Stimulated activated CD4-positive, alpha-beta T cell treated with anti-CD3 and anti-CD28 coated beads, Interleukin-1b, Interleukin-23, amount 100 ng/mL, for 48 hours (primary cell): ENCODE data around the gene NOP10.
"Not testable (repeated sequence)": the region's sequence is repeated elsewhere in the genome, so short reads cannot be mapped to it uniquely, and the experiment has no call there.

Experiments used
- DNase-seq: peaks from one replicate; pipeline ENCODE4 v3.0.0-alpha.2; 2020

The NOP10 gene

DNA sequence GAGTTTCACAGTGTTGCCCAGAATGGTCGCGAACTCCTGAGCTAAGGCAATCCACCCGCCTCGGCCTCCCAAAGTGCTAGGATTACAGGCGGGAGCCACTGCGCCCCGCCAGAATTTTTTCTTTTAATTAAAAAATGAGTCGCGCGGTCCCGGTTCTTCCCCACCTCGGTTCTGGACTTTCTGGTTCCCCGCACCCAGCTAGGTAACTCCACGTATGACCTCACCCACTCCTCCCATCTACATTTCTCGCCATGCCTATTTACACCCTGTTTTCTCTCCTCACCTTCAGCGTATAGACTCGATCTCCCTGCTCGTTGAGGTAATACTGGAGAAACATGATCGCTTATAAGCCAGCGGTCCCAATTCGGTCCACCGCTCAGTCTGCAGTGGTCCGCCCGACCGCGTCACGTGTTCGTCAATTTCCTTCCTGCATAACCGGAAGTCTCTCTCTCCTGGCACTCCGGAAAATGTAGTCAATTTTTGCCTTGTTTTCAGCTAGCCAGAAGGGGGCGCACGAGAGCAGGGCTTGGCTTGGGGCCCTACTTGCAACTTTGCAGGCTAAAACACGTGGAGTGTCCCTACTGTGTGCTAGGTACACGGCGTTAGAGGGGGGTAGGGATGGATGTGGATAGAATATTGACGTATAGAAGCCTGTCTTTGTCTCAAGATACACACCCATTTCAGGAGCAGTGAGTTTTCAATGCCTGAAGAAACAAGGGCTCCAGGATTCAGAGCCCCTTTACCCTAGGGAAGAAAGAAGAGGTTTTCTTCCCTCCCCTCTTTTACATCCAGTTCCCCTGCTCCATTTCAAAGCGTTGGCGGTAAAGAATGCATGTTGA, at the start of gene NOP10, which contains the start of gene NUTM1:
Gene NOP10 (minus strand): TSS at position 400 of the 839 bp plus-strand sequence. CDS start 63 bp downstream, at position 337.
Gene NUTM1 (plus strand): TSS at position 579 of the 839 bp plus-strand sequence. CDS start 382 bp downstream, outside the sequence.
- DNase-seq: peak; percentile 94

DNA sequence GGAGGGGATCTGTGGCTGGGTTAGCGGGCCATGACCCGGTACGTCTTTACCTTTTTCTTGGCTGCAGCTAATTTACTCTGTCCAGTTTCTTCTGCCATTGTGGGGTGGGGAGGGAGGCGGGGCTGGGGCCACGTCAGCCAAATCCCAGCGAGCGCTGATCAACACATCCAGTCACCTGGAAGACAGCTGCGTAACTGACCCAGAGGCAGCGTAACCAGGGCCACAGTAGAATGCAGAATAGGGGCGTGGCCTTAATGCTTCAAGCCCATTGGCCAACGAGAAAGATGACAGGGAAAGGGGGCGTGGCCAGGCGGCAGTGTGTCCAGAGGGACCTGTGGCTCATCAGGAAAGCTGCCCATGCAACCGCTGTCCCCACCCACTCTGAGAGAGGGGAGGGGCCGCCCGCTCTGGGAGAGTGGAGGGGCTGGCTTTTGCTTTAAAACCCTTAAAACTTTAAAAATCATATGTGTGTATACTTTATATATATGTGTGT, 46.7 kb upstream of the NOP10 start:
- not testable (repeated sequence) for DNase-seq

DNA sequence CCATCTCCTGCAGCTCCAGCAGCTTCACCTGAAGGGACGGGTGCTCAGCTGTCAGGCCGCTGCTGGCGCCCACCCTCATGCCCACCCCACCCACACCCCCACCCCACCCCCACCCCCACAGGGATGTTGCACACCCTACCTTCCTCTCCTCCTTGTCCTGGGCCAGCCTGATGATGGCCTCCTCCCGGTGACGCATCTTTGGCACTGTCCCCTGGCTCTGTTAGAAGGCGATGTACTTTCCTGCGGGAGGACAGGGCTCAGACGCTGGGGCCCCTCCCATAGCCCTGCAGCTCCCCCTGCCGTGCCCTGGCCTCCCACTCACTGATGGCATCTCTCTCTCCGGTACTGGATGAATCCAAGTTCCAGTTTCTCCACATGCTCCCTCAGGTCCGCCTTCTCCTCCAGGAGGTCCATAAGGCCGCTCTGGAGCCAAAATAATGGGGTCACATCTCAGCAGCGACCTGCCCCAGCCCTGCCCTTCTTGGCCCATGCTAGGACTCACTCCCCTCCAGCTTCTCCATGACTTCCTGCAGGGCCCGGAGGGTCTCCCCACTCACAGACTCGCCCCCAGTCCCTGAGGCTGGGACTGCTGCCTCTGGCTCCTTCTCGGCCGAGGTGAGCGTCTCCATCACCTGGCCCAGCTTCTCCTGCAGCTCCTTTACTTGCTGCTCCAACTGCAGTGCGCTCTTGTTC, 39.0 kb upstream of the NOP10 start:
- not testable (repeated sequence) for DNase-seq

DNA sequence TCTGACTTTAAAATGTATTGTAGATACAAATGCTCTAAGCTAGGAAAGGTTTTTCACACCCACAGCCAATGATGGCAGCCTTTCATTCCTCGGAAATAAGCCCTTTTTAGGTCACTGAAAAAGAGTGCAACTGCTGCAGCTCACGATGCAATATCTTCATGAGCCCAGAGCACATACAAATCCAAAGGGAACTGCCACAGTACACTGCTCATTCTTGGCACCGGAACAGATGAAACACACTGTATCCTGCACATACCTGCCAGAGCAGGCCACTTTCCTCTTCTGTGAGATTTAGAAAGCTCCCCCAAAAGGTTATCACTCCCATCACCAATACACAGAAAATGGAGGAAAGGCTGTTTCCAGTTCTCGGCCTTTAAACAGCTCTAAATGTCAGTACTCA, 37.6 kb upstream of the NOP10 start:
- not testable (repeated sequence) for DNase-seq

DNA sequence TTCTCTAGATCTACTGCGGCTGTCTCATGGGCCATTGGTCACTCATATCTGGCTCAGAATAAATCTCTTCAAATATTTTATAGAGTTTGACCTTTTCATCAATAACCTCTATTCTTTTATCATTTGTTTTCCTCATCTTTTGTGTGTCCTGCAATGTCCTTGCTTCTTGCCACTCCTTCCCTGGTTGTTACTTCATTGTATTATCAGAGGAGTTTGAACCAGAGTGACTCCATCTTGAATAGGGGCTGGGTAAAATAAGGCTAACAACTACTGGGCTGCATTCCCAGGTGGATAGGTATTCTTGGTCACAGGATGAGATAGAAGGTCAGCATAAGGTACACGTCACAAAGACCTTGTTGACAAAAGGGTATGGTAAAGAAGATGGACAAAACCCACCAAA, 33.9 kb upstream of the NOP10 start:
- no peak for DNase-seq

DNA sequence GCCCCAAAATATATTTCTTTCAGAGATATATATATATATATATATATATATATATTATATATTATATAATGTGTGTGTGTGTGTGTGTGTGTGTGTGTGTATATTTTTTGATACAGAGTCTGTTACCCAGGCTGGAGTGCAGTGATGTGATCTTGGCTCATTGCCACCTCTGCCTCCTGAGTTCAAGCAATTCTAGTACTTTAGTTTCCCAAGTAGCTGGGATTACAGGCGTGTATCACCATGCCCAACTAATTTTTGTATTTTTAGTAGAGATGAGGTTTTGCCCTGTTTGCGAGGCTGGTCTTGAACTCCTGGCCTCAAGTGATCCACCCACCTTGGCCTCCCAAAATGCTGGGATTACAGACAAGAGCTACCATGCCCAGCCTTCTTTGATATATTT, 32.6 kb upstream of the NOP10 start:
- not testable (repeated sequence) for DNase-seq

DNA sequence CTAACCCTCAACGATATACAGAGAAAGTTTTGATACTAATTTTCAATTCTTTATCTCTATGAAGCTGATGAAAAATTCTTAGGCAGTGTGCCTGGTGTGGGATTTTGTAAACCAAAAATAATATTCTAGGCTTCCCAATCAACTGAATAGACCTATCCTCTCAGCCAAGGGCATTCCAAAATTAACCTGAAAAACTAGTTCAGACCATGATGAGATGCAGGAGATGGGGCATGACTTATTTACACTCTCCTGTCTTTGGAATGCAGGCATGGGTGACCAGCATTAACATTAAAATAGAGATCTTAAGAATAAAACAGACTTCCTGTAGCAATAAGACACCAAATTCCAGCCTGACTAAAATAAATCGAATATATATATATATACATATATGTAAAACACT, 31.9 kb upstream of the NOP10 start:
- no peak for DNase-seq

DNA sequence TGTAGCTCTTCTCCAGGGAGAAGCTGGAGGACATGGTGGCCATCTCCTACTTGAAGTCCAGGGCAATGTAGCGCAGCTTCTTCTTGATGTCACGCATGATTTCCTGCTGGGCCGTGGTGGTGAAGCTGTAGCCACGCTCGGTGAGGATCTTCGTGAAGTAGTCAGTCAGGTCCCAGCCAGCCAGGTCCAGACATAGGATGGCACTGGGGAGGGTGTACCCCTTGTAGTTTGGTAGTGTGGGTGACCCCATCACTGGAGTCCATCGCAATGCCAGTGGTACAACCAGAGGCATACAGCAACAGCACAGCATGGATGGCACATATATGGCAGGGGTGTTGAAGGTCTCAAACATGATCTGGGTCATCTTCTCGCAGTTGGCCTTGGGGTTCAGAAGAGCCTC, 31.0 kb upstream of the NOP10 start:
- no peak for DNase-seq

DNA sequence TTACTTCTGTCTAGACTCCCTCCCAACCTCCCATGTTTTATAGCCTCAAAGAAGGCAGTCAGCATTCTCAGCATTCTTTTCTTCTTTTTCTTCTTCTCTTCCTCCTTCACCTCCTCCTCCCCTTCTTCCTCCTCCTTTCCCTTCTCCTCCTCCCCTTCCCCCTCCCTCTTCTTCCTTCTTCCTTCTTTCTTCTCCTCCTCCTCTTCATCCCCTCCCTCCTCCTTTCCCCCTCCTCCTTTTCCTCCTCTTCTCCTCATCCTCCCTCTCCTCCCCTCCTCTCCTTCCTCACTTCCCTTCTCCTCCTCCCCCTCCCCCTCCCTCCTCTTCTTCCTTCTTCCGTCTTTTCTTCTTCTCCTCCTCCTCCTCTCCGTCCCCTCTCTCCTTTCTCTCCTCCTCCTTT, 27.7 kb upstream of the NOP10 start:
- DNase-seq: no peak

DNA sequence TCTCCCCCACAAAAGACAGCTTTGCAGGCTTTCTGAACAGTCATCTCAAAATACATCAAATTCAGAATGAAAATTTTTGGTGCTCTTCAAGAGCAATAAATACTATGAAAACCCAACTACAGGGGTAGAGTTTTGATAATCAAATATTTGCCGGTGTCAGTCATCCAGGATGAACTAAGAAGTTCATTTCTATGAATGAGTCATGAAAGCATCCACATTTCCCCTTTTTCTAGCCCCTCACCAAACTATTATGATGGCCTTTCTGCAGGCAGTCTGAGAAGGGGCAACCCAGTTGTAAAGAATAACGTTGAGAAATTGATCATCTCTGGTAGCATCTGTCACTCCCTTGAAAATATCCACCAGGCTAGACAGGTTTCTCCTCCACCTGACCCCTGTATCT, 27.2 kb upstream of the NOP10 start:
- DNase-seq: no peak

DNA sequence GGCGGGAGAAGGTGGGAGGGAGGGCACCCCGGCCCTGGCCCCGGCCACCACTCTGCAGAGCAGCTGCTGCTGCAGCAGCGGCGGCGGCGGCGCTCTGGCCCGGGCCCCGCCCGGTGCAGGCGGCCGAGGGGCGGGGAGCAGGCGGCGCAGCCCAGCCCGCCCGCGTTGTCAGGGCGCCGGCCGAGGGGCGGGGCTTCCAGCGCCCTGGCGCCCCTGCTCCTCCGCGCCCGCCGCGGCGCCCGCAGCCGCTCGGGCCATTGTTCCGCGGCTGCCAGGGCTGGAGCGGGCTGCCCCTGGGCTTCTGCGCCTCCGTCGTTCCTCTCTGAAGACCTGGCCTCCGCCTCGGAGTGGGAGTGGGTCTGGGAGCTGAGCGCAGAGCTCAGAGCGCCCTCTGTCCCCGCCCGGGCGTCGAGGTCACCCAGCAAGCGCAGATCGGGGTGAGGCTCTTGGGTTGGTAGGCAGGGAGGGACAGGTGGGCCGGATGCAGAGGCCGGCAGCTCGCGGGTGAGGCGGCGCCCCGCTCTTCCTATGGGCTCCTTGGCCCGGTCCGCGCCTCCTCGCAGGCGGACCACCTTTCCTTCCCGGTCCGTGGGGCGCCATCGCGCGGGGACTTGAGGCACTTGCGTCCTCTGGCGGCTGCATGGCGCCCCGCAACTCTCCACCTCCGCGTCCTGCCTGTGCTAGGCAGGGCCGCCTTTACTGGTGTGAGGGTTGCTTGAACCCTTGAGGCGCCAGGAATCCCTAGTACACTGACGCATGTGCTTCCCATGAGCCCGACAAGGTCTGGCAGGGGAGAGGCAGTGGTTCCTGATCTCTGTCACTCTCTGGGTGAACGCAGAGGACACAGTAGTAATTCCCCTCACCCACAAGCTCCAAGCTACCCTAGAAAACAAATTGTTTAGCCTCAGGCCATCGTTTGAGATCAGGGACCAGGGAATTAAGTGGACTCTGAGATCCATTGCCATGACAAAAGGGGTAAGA, 24.5 kb upstream of the NOP10 start, which contains the start of gene LPCAT4:
Gene LPCAT4 (minus strand): TSS at position 96 of the 981 bp plus-strand sequence. CDS start 96 bp downstream, outside the sequence.
- DNase-seq: peak; percentile 90

DNA sequence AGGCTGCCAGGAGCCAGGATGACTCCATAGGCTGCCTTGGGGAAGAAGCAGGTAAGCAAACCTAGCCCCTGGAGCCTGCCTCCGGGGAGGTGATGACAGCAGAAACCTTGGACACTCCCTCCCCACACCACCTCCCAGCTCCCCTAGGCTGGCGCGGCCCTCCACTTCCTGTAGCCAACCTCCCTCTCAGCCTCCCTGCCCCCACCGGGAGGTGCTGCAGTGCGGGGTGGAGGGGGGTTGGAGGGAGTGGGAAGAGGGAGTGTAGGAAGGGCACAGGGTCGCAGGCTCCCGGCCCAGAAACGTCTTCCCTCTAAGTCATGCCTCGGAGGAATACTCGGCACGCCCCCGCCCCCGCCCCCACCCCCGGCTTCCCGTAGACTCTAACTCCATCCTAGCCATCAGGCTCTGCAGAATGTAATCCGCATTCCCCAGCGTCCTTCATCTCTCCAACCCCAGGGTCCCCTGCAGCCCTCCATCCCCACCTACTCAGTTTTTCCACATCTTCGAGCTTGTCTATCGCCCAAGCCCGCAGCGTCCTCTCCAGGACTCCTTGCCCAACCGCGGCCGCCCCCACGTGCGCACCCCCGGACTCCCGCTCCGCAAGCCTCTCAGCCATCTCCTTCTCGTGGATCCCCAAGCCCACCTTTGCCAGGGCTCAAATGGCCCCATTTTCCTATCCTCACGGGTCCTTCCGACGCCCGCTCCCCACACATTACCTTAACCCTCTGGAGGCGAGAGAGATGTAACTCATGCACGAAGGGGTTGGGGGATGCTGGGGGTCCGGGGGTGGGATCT, 23.5 kb upstream of the NOP10 start:
- DNase-seq: peak; percentile 50

DNA sequence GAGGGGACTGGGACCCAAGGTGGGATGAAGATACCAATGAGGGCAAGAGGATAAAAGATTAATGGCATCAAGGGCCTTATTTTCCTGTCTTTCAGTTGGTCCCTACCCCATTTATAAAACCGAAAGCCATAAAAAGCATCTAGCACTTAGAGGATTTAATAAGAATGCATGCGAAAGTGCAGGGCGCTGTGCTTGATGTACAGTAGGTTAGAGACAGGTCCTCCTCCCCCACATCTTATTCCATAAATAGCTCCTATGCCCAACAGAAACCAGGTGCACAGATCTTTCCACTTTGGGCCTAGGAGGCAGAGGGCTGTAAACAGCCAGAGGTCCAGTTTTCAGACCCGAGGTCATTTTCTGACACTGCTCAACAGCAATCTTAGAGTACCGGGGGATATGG, 22.9 kb upstream of the NOP10 start:
- DNase-seq: no peak

DNA sequence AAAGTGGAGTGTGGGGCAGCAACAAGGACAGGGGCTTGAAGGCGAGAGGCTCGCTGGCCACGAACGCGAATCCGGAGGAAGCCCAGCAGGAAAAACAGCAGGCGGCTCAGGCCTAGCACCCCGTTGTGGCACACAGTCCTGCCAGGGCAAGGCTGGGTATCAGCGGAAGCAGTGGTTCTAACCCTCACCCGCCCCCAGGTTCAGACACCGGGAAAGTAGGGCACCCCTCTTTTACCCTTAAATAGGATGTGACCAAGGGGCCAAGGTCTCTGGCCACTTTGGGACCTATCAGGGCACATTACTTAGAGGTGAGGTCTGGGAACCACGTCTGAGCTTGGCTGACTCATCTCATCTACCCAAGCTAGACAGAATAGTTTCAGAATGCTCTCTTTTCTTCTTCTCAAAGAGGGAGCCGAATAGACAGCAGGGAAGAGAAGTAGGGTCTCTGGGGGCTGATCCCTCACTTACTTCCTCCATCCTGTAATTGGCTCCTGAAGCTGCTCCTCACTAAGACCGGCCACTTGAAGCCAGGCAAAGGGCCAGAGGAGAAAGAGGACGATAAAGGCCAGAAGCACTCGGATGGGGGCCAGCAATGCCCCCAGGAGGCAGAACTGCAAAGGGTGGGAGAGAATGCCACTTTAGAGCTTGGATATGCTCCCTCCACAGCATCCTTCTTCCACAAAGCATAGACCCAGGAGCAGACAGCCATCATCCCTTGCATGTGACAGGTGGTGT, 22.3 kb upstream of the NOP10 start:
- DNase-seq: no peak

DNA sequence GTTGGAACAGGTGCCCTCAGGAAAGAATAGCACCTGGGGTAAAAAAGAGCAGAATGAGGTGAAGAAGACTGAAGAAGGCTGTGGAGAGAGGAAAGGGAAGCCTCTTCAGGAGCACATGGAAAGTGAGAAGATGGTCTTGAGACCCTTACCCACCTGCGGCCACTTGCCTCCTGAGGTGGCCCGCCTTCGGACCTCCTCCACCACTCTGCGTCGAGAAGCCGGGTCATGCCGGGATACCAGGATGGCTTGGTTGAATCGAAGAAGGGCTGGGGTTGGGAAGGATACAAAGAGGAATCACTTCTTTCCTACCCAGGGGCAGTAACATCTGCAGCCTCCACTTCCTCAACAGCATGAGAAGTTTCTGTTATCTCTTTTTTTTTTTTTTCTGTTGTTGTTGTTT, 21.1 kb upstream of the NOP10 start:
- no peak for DNase-seq

DNA sequence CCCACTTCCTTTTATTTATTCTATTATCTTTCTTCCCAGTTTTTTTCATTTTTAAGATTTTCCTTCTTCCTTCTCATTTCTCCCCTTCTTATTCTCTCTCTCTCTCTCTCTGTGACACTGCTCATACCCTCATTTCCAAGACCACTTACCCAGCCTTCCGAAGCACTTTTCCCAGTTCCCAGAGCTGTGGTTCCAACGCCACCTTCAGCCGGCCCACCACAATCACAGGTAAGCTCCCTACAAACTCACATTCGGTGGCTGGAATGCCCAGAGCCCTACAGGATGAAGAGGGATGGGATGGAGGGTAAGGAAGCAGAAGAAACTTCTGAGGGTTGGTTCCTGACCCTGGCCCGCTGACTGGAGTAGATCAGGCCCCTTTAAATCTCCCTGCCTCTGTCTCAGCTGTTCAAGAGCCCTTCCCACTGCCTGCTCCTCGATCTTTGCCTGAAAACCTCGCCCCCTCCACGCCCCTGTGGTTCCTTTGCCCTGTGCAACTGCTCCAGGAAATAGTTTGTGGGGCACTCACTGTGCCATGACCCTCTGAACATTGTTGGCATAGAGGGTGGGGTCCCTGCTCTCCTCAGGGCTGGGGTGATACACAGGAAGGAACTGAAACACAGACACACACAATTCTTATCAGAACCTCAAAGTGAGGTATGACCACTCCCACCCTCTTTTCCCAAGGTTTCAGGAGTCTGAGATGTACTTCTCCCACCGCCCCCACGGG, 19.3 kb upstream of the NOP10 start:
- DNase-seq: no peak

DNA sequence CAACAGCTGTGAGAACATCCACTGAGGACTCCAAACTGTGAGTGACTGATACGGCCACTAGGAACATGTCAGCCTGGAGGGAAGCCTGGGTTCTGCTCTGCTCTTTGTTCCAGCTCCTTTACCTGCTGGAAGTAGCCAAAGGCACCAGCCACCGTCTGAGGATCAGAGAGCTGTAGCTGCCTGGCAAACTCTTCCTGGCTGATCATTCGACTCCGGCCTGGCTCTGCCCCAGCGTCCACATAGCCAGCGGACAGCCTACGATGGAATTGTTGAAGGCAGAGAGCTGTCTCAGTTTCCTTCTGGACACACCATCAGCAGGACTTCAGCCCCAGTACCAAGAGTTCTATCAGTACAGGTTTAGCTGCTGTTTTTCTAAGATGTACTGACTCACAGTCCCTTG, 18.3 kb upstream of the NOP10 start:
- no peak for DNase-seq

DNA sequence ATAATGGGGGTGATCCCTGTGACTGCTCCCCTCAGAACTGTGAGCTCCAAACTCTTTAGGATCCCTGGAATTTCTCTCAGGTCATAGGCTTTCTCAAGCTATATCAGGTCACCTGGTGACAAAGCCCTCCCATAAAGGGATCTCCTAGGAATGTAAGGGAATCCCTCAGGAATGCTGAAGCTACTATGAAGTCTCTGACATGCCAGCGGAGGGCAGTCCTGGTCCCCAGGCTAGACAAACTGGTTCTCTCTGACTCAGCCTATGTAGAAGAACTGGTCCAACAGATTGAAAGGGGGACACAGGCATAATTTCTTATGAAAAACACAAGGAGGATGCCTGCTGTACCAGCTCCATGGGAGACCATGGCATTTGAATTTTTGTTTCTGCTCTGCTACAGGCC, 17.4 kb upstream of the NOP10 start:
- DNase-seq: no peak

DNA sequence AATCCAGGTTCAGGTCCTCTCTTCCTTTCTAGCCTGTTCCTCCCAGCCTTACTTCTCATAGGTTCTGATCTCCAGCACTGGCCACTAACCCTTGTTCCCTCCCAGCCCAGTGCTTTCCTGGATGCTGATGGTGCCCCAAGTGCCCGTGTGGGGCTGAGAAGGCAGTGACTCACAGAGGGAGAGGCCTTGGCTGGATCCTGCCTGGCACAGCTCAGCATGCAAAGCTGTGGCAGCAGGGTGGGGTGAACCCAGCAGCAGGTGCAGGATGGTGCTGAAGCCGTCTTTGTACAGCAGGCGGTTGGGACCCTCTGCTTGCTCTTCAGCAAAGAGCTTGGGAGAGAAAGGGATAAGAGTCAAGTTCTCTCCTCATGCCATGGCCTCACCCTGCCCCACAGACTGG, 16.5 kb upstream of the NOP10 start:
- no peak for DNase-seq

DNA sequence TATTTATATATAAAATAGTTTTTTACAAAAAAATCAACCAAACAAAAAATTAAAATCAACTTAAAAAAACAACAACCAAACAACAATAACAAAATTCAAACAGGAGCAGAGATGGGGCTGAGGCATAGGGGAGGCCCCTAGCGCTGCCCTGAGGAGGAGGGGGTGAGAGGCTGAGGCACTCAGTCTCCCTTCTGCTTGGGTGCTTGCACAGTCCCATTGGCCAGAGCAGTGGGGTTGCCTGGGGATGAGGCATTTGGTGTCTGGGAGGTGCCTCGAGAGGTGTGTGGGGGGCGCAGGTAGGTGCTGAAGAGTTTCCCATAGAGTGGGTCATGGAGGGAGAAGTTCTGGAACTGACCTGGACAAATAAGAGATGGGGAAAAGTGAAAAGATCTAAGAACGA, 16.0 kb upstream of the NOP10 start:
- DNase-seq: no peak
